Common myeloid progenitor, CD34-positive (primary cell): ENCODE data around the gene DCPS.
A peak's percentile ranks its signal among the peaks of the same experiment; 100 is the strongest.

Experiments
- CTCF ChIA-PET: fragments of 350-600 bp; sonication (Branson Sonifier 250); formaldehyde crosslinking; loops from one replicate; lab custom pipeline; 2021; ENCODE audit warnings: antibody characterized with exemption; lab: Charles Lee
- POLR2A ChIA-PET: fragments of 350-600 bp; sonication (Branson Sonifier 250); formaldehyde crosslinking; loops from one replicate; lab custom pipeline; 2021; ENCODE audit warnings: antibody characterized with exemption; lab: Charles Lee
- DNase-seq, 3 donors: peaks; one replicate each; pipeline versions ENCODE4 v3.0.0 to v3.0.0-alpha.2; 2013
- H3K27ac ChIP-seq, 2 experiments: 1 replicate in 1 of 2; 2 replicates in 1 of 2; pipeline ENCODE4 v1.7.0; 2013; ENCODE audit warnings: inconsistent platforms in 2 of 2, low read length in 2 of 2, mild to moderate bottlenecking in 2 of 2, low read depth in 1 of 2, moderate library complexity in 1 of 2; ENCODE audit not compliant: severe bottlenecking in 2 of 2, insufficient read depth in 1 of 2, poor library complexity in 1 of 2
- H3K27me3 ChIP-seq, 5 experiments: replicated peaks in 2 of 5; 1 replicate in 3 of 5; 2 replicates in 2 of 5; pipeline versions ENCODE4 v1.6.1 to v1.7.0; 2013; ENCODE audit warnings: low read length in 4 of 5, mild to moderate bottlenecking in 2 of 5, moderate library complexity in 2 of 5, inconsistent platforms in 1 of 5; ENCODE audit not compliant: insufficient read depth in 5 of 5, control insufficient read depth in 4 of 5
- H3K36me3 ChIP-seq, 4 experiments: 1 replicate in 2 of 4; 2 replicates in 2 of 4; pipeline versions ENCODE4 v1.6.1 to v1.7.0; 2013; ENCODE audit warnings: low read length in 3 of 4, control low read depth in 1 of 4, mild to moderate bottlenecking in 1 of 4; ENCODE audit not compliant: control insufficient read depth in 4 of 4, insufficient read depth in 4 of 4
- H3K4me1 ChIP-seq, 4 experiments: 1 replicate in 3 of 4; 2 replicates in 1 of 4; pipeline versions ENCODE4 v1.6.1 to v1.7.1; 2013; ENCODE audit warnings: low read length in 3 of 4, mild to moderate bottlenecking in 3 of 4, control low read depth in 1 of 4, inconsistent platforms in 1 of 4, moderate library complexity in 1 of 4; ENCODE audit not compliant: control insufficient read depth in 4 of 4, insufficient read depth in 4 of 4; ENCODE audit errors: control extremely low read depth in 1 of 4
- H3K4me3 ChIP-seq, 7 experiments: 1 replicate in 4 of 7; 2 replicates in 3 of 7; pipeline versions ENCODE4 v1.5.1 to v1.7.0; 2013; ENCODE audit warnings: mild to moderate bottlenecking in 7 of 7, low read length in 6 of 7, moderate library complexity in 6 of 7, inconsistent platforms in 2 of 7, low read depth in 2 of 7, control low read depth in 1 of 7; ENCODE audit not compliant: insufficient read depth in 4 of 7, control insufficient read depth in 1 of 7; ENCODE audit errors: extremely low read depth in 1 of 7
- H3K9me3 ChIP-seq, 5 experiments: 1 replicate in 4 of 5; 2 replicates in 1 of 5; pipeline versions ENCODE4 v1.6.1 to v1.7.1; 2013; ENCODE audit warnings: low read length in 4 of 5, mild to moderate bottlenecking in 2 of 5, inconsistent platforms in 1 of 5, low read depth in 1 of 5, moderate library complexity in 1 of 5; ENCODE audit not compliant: control insufficient read depth in 4 of 5, insufficient read depth in 2 of 5; ENCODE audit errors: control extremely low read depth in 1 of 5
- WGBS: methylation state at CpG from one replicate; pipeline ENCODE4 v1.1.5; 2013; ENCODE audit not compliant: insufficient coverage; 5-methylcytosine and 5-hydroxymethylcytosine counted together

Gene DCPS

DNA sequence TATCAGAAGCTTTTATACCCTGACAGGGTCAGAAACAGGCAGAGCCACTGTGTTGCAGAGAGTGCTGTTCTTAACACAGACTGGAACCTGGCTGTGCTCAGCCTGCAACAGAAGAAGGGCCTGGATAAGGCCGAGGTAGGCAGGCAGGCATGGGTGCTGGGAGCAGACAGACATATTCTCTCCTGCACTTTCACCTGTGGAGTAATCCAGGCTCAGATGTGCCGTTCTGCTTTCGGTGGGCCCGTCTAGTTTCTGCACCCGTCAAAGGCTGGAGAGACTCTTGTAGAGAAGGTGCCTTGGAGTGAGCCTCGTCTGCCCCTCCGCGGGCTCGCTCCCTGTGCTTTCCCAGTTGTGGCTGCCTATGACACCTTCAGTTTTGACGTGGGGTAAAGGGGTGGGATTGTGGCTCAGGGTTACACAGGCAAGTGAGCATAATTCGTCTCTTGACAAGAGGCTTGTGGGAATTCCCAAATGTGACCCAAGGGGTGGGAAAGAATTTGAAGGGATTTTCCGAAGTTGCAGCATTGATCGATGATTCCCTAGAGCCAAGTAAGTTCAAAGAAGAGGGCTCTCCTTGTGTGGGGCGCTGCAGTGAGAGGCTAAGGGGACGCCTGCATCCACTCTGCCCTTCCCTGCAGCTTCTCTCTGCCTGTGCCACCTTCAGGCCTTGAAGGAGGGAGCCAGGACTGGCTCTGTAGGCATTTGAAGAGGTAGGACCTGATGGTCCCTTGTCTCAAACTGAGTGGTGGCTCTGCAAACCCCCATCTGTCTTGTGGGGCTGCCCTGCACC, 35.4 kb downstream of the DCPS start:
- POLR2A ChIA-PET: interaction anchor here (0.7 kb wide), 1 partner anchor 20 kb away, joined by 3 read pairs; no protein-coding TSS in a partner anchor
- DNase-seq: no peak
- CTCF ChIA-PET: interaction anchor here (0.6 to 0.9 kb wide), 2 partner anchors 28 to 925 kb away, joined by 3 read pairs; no protein-coding TSS in a partner anchor
- peaks cover 0 to 78% (median 54%) of the 10 kb centered on the region in 4 experiments for H3K4me1 ChIP-seq
- H3K27ac ChIP-seq: no peak overlapping the region
- H3K9me3 ChIP-seq: no peaks in the 10 kb centered on the region
- 96% methylated on average over 8 of the region's 15 CpGs for WGBS
- H3K36me3 ChIP-seq: peaks cover 5 to 56% (median 24%) of the 10 kb centered on the region in 4 experiments
- no peaks in the 10 kb centered on the region for H3K27me3 ChIP-seq
- H3K4me3 ChIP-seq: no peak overlapping the region

DNA sequence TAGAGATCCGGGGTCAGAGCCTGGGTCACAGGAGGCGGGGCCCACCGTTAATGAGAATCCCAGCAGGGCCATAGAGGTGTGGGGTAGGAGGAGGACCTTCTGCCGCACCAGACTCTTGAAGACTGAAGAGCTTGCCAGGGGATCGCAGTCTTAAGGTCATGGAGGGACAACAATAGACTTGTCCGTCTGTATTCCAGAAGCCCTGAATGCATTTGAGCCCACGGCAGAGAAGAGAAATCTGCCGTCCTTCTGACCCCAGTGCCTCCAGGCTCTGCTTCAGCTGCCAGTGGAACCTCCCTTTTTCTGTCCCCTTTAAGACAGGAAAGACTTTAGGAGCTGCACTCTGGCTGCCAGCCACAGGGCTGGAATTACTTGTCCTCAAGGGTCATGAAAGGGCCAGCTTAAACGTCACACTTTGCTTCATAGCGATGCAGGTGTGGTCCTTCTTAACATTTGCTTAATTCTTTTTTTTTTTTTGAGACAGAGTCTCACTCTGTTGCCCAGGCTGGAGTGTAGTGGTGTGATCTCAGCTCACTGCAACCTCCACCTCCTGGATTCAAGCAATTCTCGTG, 36.1 kb downstream of the DCPS start:
- no peak overlapping the region for H3K27ac ChIP-seq
- peaks cover 0 to 80% (median 59%) of the 10 kb centered on the region in 4 experiments for H3K4me1 ChIP-seq
- H3K9me3 ChIP-seq: no peaks in the 10 kb centered on the region
- POLR2A ChIA-PET: interaction anchor here (0.7 kb wide), 1 partner anchor 19 kb away, joined by 3 read pairs; no protein-coding TSS in a partner anchor
- CTCF ChIA-PET: interaction anchor here (0.6 to 0.9 kb wide), 2 partner anchors 29 to 926 kb away, joined by 3 read pairs; no protein-coding TSS in a partner anchor
- 98% methylated on average over 10 of the region's 11 CpGs for WGBS
- DNase-seq: no peak
- H3K4me3 ChIP-seq: no peak overlapping the region
- H3K27me3 ChIP-seq: no peaks in the 10 kb centered on the region
- H3K36me3 ChIP-seq: peaks cover 5 to 58% (median 23%) of the 10 kb centered on the region in 4 experiments

DNA sequence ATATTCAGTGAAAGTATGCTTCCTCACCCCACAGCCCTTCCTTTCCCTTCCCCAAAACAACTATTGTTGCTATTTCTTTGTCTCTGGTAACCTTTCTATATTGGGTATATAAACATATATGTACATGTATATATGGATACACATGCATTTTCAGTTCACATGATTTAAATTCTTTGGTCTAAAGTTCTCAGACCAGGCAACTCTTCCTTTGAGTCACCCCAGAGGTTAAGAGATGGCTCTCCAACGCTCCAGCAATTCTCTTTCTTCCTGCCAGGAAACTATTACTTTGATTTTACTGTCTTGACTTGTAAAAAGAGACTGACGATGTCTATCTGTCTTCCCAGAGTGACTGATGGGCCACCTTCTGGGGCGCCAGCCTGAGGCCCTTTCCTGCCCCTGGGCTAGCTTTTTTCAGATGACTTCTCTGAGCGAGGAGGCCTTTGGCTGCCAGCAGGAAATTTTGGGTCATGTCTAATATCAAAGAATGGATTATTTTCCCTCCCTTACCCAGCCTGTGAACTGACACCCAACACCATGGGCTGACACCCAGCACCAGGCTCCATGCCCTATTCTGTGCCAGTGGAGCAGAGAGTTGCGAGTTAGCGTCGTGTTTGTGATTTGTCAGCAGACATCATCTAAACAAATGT, 37.2 kb downstream of the DCPS start:
- H3K9me3 ChIP-seq: no peaks in the 10 kb centered on the region
- peaks cover 3 to 80% (median 60%) of the 10 kb centered on the region in 4 experiments for H3K4me1 ChIP-seq
- peaks cover 5 to 58% (median 23%) of the 10 kb centered on the region in 4 experiments for H3K36me3 ChIP-seq
- ChIA-PET CTCF (interaction anchor here (1.5 kb wide), 1 partner anchor 30 kb away, joined by 10 read pairs; no protein-coding TSS in a partner anchor), POLR2A (interaction anchor here (0.5 kb wide), 1 partner anchor 23 kb away, joined by 3 read pairs; no protein-coding TSS in a partner anchor)
- DNase-seq: no peak
- 68% methylated on average over 6 of the region's 7 CpGs for WGBS
- no peak overlapping the region for H3K4me3 ChIP-seq
- H3K27me3 ChIP-seq: no peaks in the 10 kb centered on the region
- H3K27ac ChIP-seq: no peak overlapping the region

DNA sequence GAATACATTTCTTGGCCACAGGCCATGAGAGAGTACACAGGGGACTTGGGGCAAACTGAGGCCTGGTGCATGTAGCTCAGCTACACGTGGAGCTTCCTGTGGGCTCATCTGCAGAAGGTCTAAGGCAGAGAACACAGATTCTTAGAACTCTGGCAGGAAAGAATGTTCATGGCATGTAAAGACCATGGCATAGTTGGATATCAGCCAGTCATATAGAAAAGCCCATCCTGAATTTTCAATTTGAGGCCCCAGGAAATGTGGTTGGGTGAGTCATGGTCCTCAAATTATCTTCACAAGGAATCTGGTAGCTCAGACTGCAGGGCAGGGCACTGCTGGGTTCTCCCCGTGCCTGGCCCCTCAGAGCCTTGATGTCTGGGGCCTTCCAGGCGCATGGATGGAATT, 37.9 kb downstream of the DCPS start:
- H3K36me3 ChIP-seq: peaks cover 5 to 62% (median 23%) of the 10 kb centered on the region in 4 experiments
- 31% methylated on average over 3 of the region's 3 CpGs for WGBS

DNA sequence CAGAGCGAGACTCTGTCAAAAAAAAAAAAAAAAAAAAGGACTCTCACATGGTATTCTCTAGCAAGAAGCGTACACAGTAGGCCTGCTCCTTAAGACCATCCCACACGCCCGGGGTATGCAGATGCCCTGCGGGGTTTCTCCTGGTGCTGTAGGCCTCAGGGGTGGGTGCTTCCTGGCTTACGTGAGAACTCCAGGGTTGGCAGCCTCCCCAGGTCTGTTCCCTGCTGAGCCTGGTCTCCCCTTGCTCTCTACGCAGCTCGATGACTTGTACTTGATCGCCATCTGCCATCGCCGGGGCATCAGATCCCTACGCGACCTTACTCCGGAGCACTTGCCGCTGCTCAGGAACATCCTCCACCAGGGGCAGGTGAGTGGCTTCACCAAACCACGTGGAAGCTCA, 39.2 kb downstream of the DCPS start:
- no peaks in the 10 kb centered on the region for H3K27me3 ChIP-seq
- no peak overlapping the region for H3K4me3 ChIP-seq
- WGBS: 97% methylated on average over 15 of the region's 16 CpGs
- no peaks in the 10 kb centered on the region for H3K9me3 ChIP-seq
- peaks cover 3 to 78% (median 56%) of the 10 kb centered on the region in 4 experiments for H3K4me1 ChIP-seq
- ChIA-PET POLR2A (interaction anchor here (1.2 kb wide), 1 partner anchor 24 kb away, joined by 4 read pairs; no protein-coding TSS in a partner anchor), CTCF (interaction anchor here (1.3 kb wide), 1 partner anchor 11 kb away, joined by 4 read pairs; no protein-coding TSS in a partner anchor)
- H3K27ac ChIP-seq: no peak overlapping the region
- peaks cover 5 to 66% (median 24%) of the 10 kb centered on the region in 4 experiments for H3K36me3 ChIP-seq
- no peak for DNase-seq

More for the DNA sequence above, 37.9 kb downstream of the DCPS start:
- peaks cover 3 to 80% (median 60%) of the 10 kb centered on the region in 4 experiments for H3K4me1 ChIP-seq
- H3K27me3 ChIP-seq: no peaks in the 10 kb centered on the region
- H3K9me3 ChIP-seq: no peaks in the 10 kb centered on the region
- POLR2A ChIA-PET: interaction anchor here (0.5 to 1.2 kb wide), 2 partner anchors 23 to 24 kb away, joined by 3 to 4 read pairs; no protein-coding TSS in a partner anchor
- peak in 2 of 3 donors; percentile 64 to 73 for DNase-seq
- CTCF ChIA-PET: interaction anchor here (0.9 to 1.5 kb wide), 2 partner anchors 29 to 31 kb away, joined by 3 to 10 read pairs; no protein-coding TSS in a partner anchor
- H3K4me3 ChIP-seq: no peak overlapping the region
- H3K27ac ChIP-seq: peak overlapping the region in 1 of 2 experiments; percentile 3

DNA sequence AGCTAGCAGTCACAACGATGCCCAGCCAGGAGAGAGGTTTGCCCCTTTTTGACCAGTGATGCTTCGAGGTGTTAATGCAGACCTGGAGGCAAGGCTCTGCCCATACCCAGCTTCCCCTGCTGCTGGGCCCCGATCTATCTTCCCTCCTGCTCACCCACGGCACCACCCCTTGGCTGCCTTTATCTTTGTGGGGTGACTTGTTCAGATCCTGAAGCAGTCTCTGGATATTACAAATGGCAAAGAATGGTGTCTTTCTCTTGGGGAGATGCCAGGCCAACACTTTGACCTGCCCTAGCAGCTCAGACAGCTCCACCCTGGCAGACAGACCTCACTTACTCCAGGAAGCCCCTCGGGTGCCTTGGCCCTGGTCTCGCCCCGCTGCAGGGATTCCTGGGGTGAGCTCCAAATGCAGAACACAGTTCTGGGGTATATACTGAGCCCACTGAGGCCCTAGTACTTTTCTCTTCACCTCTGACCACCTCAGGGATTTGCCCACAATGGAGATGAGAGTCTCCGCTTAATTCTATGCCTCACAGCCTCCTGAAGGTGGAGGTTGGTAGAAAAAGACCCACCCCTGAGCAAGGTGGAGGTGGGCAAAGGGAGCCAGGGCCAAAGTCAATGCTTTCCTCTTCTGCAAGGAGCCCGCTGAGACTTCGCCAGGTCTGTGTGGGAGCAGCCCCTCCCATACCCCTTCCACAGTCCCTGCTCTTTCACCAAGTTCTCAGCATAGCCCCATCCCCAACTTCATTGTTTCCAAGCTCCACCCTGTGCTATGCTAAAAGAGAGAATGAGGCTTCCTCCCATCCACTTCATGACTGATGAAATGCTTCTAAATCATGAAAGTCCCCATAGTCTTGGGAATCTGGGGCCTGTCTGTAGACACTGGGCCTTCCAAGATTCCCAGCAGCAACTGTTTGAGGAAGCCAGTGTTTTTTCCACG, 40.6 kb downstream of the DCPS start:
- H3K4me1 ChIP-seq: peaks cover 3 to 85% (median 61%) of the 10 kb centered on the region in 4 experiments
- CTCF ChIA-PET: interaction anchor here (0.7 to 2.1 kb wide), 6 partner anchors 9 to 37 kb away, joined by 3 to 10 read pairs (median 4); no protein-coding TSS in a partner anchor

More for the DNA sequence above, 40.6 kb downstream of the DCPS start:
- POLR2A ChIA-PET: interaction anchor here (0.6 to 1.2 kb wide), 2 partner anchors 25 to 41 kb away, joined by 3 to 5 read pairs; no protein-coding TSS in a partner anchor
- no peak for DNase-seq
- Histone ChIP-seq H3K4me3 (no peak overlapping the region), H3K9me3 (no peaks in the 10 kb centered on the region), H3K27ac (peak overlapping the region; percentile 28 to 87), H3K27me3 (no peaks in the 10 kb centered on the region), H3K36me3 (peaks cover 5 to 66% (median 22%) of the 10 kb centered on the region in 4 experiments)
- WGBS: 83% methylated on average over 6 of the region's 11 CpGs
